Measurements from ENCODE around the gene ACOT11.
"Not testable (repeated sequence)": the region's sequence is repeated elsewhere in the genome, so short reads cannot be mapped to it uniquely, and the experiment has no call there.

Gene ACOT11

DNA sequence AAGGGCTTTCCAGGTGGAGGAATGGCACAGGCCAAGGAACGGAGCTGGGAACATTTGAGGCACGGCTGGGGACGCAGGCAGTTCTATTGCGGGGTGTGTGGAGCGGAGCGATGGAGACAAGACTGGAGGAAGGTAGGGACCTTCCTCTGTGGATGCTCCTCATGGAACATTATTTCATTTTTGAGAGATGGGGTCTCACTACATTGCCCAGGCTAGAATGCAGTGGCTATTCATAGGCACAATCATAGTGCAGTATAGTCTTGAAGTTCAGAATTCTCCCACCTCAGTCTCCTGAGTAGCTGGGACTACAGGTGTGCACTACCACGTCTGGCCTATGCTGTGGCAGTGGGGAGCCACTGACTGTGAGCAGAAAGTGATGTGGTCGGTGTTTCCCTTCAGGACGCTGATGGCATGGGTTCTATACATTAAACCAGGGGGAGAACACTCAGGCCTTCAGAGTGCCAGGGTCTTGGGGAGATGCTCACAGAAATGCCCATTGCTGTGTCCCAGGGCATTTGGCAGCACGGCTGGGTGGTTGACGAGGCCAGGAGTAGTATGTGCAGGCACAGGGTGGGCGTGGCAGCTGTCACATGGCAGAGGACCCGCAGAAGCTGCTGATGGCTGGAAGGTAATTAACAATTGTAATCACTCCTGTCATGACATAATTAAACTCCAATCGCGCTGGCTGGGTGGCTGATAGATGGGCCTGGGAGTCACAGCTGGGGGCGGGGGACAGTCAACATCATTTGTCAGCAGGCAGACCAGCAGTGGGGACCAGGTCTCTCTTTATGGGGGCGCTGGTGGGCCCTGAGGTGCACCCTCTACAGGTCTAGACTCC lies 40.8 kb upstream of the ACOT11 start:
- Histone ChIP-seq H3K36me3 (ENCODE audit: insufficient read depth, low read length) (no peaks in the 10 kb centered on the region), H3K27ac (no peak overlapping the region), H3K4me3 (no peak overlapping the region), H3K9me3 (ENCODE audit: low read depth, low read length) (no peaks in the 10 kb centered on the region), H3K9ac (ENCODE audit: insufficient read length) (no peak overlapping the region)
- TF ChIP-seq EZH2 (IDR thresholded peaks at IDR 0.05) (no peak), FOXP2 (optimal IDR thresholded peaks at IDR 0.05; ENCODE audit: control extremely low read depth, extremely low read length, insufficient read depth) (no peak), POLR2AphosphoS5 (IDR thresholded peaks at IDR 0.05; ENCODE audit: borderline replicate concordance, low read depth, low read length) (no peak)
- no peak for DNase-seq (ENCODE audit: low read depth, low spot score)

- Histone ChIP-seq H3K9me3 (ENCODE audit: low read depth, low read length) (no peaks in the 10 kb centered on the region), H3K27ac (no peak overlapping the region), H3K36me3 (ENCODE audit: insufficient read depth, low read length) (no peaks in the 10 kb centered on the region), H3K9ac (ENCODE audit: insufficient read length) (no peak overlapping the region), H3K4me3 (no peak overlapping the region)
- TF ChIP-seq FOXP2 (optimal IDR thresholded peaks at IDR 0.05; ENCODE audit: control extremely low read depth, extremely low read length, insufficient read depth), result no peak
- no peak for TF ChIP-seq EZH2 (IDR thresholded peaks at IDR 0.05)
- TF ChIP-seq POLR2AphosphoS5 (IDR thresholded peaks at IDR 0.05; ENCODE audit: borderline replicate concordance, low read depth, low read length), result no peak
- DNase-seq (ENCODE audit: low read depth, low spot score), result no peak
Measured at GRCh38 chr1:54510715-54511270, 37.2 kb upstream of the ACOT11 start.

DNA sequence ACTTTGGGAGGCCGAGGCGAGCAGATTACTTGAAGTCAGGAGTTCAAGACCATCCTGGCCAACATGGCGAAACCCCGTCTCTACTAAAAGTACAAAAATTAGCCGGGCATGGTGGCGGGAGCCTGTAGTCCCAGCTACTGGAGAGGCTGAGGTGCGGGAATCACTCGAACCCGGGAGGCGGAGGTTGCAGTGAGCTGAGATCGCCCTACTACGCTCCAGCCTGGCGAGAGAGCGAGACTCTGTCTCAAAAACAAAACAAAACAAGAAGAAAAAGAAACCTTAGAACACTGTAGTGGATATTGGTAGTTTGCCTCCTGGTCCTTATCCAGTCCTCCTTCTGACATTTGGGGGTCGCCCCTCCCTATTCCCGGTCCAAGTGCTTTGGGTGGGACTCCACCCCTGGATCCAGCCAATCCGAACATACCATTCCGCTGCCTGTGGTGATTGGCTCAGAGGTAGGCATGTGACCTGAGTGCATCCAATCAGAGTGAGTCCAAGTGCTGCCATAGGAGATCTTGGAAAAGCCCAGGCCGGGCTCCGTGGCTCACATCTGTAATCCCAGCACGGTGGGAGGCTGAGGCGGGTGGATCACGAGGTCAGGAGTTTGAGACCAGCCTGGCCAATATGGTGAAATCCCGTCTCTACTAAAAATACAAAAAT lies 34.0 kb upstream of the ACOT11 start:
- not testable (repeated sequence) for H3K27ac ChIP-seq

GRCh38 chr1:54516249-54516920 lies 31.6 kb upstream of the ACOT11 start:
- Histone ChIP-seq H3K36me3 (ENCODE audit: insufficient read depth, low read length) (no peaks in the 10 kb centered on the region), H3K27ac (no peak overlapping the region), H3K9ac (ENCODE audit: insufficient read length) (no peak overlapping the region), H3K4me3 (no peak overlapping the region), H3K9me3 (ENCODE audit: low read depth, low read length) (no peaks in the 10 kb centered on the region)
- TF ChIP-seq POLR2AphosphoS5 (IDR thresholded peaks at IDR 0.05; ENCODE audit: borderline replicate concordance, low read depth, low read length) (no peak), EZH2 (IDR thresholded peaks at IDR 0.05) (no peak), FOXP2 (optimal IDR thresholded peaks at IDR 0.05; ENCODE audit: control extremely low read depth, extremely low read length, insufficient read depth) (no peak)
- DNase-seq (ENCODE audit: low read depth, low spot score), result no peak

More for the DNA sequence above, 34.0 kb upstream of the ACOT11 start:
- not testable (repeated sequence) for H3K9ac ChIP-seq (ENCODE audit: insufficient read length); H3K9me3 ChIP-seq (ENCODE audit: low read depth, low read length); DNase-seq (ENCODE audit: low read depth, low spot score); H3K36me3 ChIP-seq (ENCODE audit: insufficient read depth, low read length); H3K4me3 ChIP-seq

DNA sequence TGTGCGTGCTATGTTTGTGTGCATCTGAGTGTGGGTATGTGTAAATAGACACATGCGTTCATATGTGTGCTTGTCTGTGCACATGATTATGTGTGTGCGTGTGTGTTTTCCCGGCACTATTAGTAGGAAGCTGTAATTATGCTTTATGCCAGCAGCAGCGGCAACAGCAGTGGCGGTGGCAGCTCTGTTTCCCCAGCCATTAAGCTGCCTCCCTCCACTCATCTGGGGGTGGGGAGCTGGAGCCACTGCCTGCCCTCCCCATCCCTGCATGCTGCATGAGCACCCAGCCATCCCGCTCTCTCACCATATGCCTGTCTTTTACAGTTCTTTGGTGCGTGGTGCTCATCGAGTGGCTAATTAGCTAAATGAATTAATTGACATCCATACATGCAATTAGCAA lies 30.5 kb upstream of the ACOT11 start:
- no peak for DNase-seq (ENCODE audit: low read depth, low spot score)
- Histone ChIP-seq H3K4me3 (no peak overlapping the region), H3K9ac (ENCODE audit: insufficient read length) (no peak overlapping the region), H3K36me3 (ENCODE audit: insufficient read depth, low read length) (no peaks in the 10 kb centered on the region), H3K27ac (no peak overlapping the region), H3K9me3 (ENCODE audit: low read depth, low read length) (no peaks in the 10 kb centered on the region)
- TF ChIP-seq EZH2 (IDR thresholded peaks at IDR 0.05) (no peak), FOXP2 (optimal IDR thresholded peaks at IDR 0.05; ENCODE audit: control extremely low read depth, extremely low read length, insufficient read depth) (no peak), POLR2AphosphoS5 (IDR thresholded peaks at IDR 0.05; ENCODE audit: borderline replicate concordance, low read depth, low read length) (no peak)

DNA sequence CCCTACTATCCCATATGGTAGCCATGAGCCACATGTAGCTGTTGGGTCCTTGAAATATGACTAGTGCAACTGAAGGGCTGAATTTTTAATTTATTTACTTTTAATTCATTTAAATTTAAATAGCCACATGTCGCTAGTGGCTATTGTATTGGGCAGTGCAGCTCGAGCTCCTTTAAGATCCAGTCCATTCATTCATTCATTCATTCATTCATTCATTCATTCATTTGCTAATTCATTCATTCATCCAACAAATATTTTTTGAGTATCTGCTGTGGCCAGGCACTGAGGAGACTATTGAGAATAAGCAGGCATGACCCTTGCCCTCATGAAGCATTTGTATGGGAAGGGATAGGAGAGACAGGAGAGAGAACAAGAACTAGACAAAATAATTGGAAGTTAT lies 29.5 kb upstream of the ACOT11 start:
- H3K27ac ChIP-seq, result no peak overlapping the region
- DNase-seq (ENCODE audit: low read depth, low spot score), result no peak
- H3K9ac ChIP-seq (ENCODE audit: insufficient read length), result no peak overlapping the region
- TF ChIP-seq EZH2 (IDR thresholded peaks at IDR 0.05), result no peak
- TF ChIP-seq FOXP2 (optimal IDR thresholded peaks at IDR 0.05; ENCODE audit: control extremely low read depth, extremely low read length, insufficient read depth), result no peak
- no peak for TF ChIP-seq POLR2AphosphoS5 (IDR thresholded peaks at IDR 0.05; ENCODE audit: borderline replicate concordance, low read depth, low read length)
- H3K9me3 ChIP-seq (ENCODE audit: low read depth, low read length), result no peaks in the 10 kb centered on the region
- no peak overlapping the region for H3K4me3 ChIP-seq
- H3K36me3 ChIP-seq (ENCODE audit: insufficient read depth, low read length), result no peaks in the 10 kb centered on the region

DNA sequence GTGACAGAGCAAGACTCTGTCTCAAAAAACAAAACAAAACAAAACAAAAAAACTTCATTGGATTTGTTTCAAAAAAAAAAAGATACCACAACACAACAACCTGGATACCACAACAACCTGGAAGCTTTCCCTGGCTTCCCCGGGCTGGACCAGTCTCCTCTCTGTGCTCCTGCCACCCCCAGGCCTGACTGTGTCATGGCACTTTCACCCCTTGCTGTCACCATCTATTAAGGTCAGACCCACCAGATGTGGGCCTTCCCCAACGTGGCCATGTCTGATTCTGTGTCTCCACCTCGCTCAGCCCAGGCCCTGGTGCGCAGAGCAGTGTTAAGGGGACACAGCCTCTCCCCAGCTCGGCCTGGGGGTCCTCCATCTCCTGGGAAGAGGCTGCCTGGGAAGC lies 28.3 kb upstream of the ACOT11 start:
- no peak for DNase-seq (ENCODE audit: low read depth, low spot score)
- no peak overlapping the region for H3K4me3 ChIP-seq
- H3K9ac ChIP-seq (ENCODE audit: insufficient read length), result no peak overlapping the region
- H3K36me3 ChIP-seq (ENCODE audit: insufficient read depth, low read length), result no peaks in the 10 kb centered on the region
- no peaks in the 10 kb centered on the region for H3K9me3 ChIP-seq (ENCODE audit: low read depth, low read length)
- H3K27ac ChIP-seq, result no peak overlapping the region
- no peak for TF ChIP-seq EZH2 (IDR thresholded peaks at IDR 0.05)
- no peak for TF ChIP-seq FOXP2 (optimal IDR thresholded peaks at IDR 0.05; ENCODE audit: control extremely low read depth, extremely low read length, insufficient read depth)
- TF ChIP-seq POLR2AphosphoS5 (IDR thresholded peaks at IDR 0.05; ENCODE audit: borderline replicate concordance, low read depth, low read length), result no peak

DNA sequence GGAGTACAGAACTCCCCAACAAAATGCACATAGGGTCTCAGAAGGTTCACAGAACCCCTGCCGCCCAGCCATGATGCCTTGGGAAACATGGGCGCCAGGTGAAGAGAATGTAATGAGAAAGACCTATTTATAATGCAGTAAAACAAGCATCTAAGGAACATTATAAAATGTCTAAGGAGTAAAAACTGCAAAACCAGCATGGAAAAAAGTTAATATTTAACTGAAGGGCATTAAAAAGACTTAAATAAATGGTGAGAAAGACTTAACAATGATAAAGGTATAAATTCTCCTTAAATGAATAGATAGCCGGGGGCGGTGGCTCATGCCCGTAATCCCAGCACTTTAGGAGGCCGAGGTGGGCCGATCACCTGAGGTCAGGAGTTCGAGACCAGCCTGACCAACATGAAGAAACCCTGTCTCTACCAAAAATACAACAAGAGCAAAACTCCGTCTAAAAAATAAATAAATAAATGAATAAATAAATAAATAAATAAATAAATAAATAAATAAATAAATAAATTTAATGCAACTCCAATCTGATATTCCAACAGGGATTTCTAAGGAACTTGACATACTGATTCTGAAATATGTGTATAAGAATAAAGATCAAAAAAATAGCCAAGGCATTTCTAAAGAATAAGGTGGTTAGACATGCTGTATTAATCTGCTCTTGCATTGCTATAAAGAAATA lies 27.3 kb upstream of the ACOT11 start:
- H3K36me3 ChIP-seq (ENCODE audit: insufficient read depth, low read length), result no peaks in the 10 kb centered on the region
- DNase-seq (ENCODE audit: low read depth, low spot score), result no peak
- no peak overlapping the region for H3K27ac ChIP-seq
- H3K4me3 ChIP-seq, result no peak overlapping the region
- H3K9me3 ChIP-seq (ENCODE audit: low read depth, low read length), result no peaks in the 10 kb centered on the region
- no peak overlapping the region for H3K9ac ChIP-seq (ENCODE audit: insufficient read length)
- TF ChIP-seq FOXP2 (optimal IDR thresholded peaks at IDR 0.05; ENCODE audit: control extremely low read depth, extremely low read length, insufficient read depth) (no peak), POLR2AphosphoS5 (IDR thresholded peaks at IDR 0.05; ENCODE audit: borderline replicate concordance, low read depth, low read length) (no peak)

- not testable (repeated sequence) for H3K4me3 ChIP-seq; DNase-seq (ENCODE audit: low read depth, low spot score); H3K9ac ChIP-seq (ENCODE audit: insufficient read length); H3K36me3 ChIP-seq (ENCODE audit: insufficient read depth, low read length); H3K9me3 ChIP-seq (ENCODE audit: low read depth, low read length); H3K27ac ChIP-seq
Measured at GRCh38 chr1:54526565-54526964, 21.5 kb upstream of the ACOT11 start.
